ENCODE measurements around the gene MEMO1. TPM values are rescaled to one million over a fixed set of nuclear protein-coding genes. Genes with fewer than 3 reads are reported as not detected.

The MEMO1 gene
- total and polyA plus RNA-seq, 9 of the 15 experiments (the other 6 are each of a cell fraction or from before 2014, with no cell fraction given): 22.1 to 87.7 (median 61.2) TPM

GRCh38 chr2:32060266-32060665 lies 49.5 kb upstream of the MEMO1 start:
- CTCF ChIA-PET (ENCODE audit: low intra/inter-chr PET ratio): no interaction called here
- in situ Hi-C loops (cut with MboI): no loop called here

More at GRCh38 chr2:32060266-32060665, 49.5 kb upstream of the MEMO1 start:
- no peak overlapping the region for H3K27ac ChIP-seq (ENCODE audit: extremely low read depth, low read depth, low read length)
- H3K9ac ChIP-seq (ENCODE audit: insufficient read depth in 1 of 2, low read depth in 2 of 2, low read length in 2 of 2): no peak overlapping the region
- no peaks in the 10 kb centered on the region for H3K9me1 ChIP-seq (ENCODE audit: control insufficient read depth, insufficient read depth, low read length)
- no peak for DNase-seq (ENCODE audit: extremely low read depth in 1 of 4, low spot score in 3 of 4)
- ATAC-seq: no peak
- H3K4me3 ChIP-seq: no peak overlapping the region
- POLR2A ChIA-PET: interaction anchor here (0.7 kb wide), 1 partner anchor 187 kb away, joined by 3 read pairs; no protein-coding TSS in a partner anchor
- no peaks in the 10 kb centered on the region for H3K9me3 ChIP-seq (replicated peaks; ENCODE audit: control insufficient read depth, insufficient read depth, low read depth, low read length)
- peaks cover 13 to 19% of the 10 kb centered on the region in 2 experiments; a peak in 4 of 5 replicates for H3K4me1 ChIP-seq (replicated peaks in 1 of 2; ENCODE audit: control insufficient read depth in 2 of 2, insufficient read depth in 2 of 2, low read length in 2 of 2)
- no peaks in the 10 kb centered on the region for H4K20me1 ChIP-seq (replicated peaks; ENCODE audit: control insufficient read depth, insufficient read depth, low read length)
- H2AFZ ChIP-seq (ENCODE audit: low read depth, low read length): no peak overlapping the region
- WGBS (ENCODE audit: insufficient coverage, low coverage, missing lambda C conversion rate): 65% methylated on average over 2 of the region's 2 CpGs
- peaks cover 12% of the 10 kb centered on the region for H3K79me2 ChIP-seq (ENCODE audit: control insufficient read depth, insufficient read depth, low read length)
- FAIRE-seq: no peak
- no peak overlapping the region for H3K4me2 ChIP-seq (ENCODE audit: insufficient read depth, low read length)
- H3K27me3 ChIP-seq (ENCODE audit: control insufficient read depth in 2 of 2, insufficient read depth in 2 of 2, low read length in 2 of 2): no peaks in the 10 kb centered on the region
- H3K36me3 ChIP-seq (ENCODE audit: control insufficient read depth, insufficient read depth, low read length): no peaks in the 10 kb centered on the region
- intact Hi-C loops (cut with micrococcal nuclease): no loop called here
- no peak for TF ChIP-seq ZNF717 (CRISPR knock-in tag; IDR thresholded peaks at IDR 0.05)
- TF ChIP-seq CREB3 (tag; conservative IDR thresholded peaks at IDR 0.05; ENCODE audit: low read depth): no peak
- TF ChIP-seq FOSL1 (tag; conservative IDR thresholded peaks at IDR 0.05): no peak
- TF ChIP-seq ZC3H8 (IDR thresholded peaks at IDR 0.05): no peak
- no peak for TF ChIP-seq ZBTB26 (CRISPR knock-in tag; IDR thresholded peaks at IDR 0.05)
- no peak for TF ChIP-seq KLF10 (CRISPR knock-in tag; IDR thresholded peaks at IDR 0.05)
- TF ChIP-seq TAF7 (tag; IDR thresholded peaks at IDR 0.05): no peak
- peak in 1 of 2 experiments; percentile 38; a peak in 1 of 4 replicates for TF ChIP-seq KDM1A (IDR thresholded peaks at IDR 0.05)
- no peak for TF ChIP-seq SMARCA4 (IDR thresholded peaks at IDR 0.05)
- no peak for TF ChIP-seq RBM17 (IDR thresholded peaks at IDR 0.05; ENCODE audit: borderline replicate concordance, low read depth, low read length)
- TF ChIP-seq L3MBTL2 (IDR thresholded peaks at IDR 0.05): no peak
- TF ChIP-seq ZKSCAN8 (CRISPR knock-in tag; IDR thresholded peaks at IDR 0.05): no peak
- TF ChIP-seq CCAR2 (IDR thresholded peaks at IDR 0.05; ENCODE audit: low read depth, low read length): no peak
- no peak for TF ChIP-seq HDAC6 (IDR thresholded peaks at IDR 0.05; ENCODE audit: low read depth, low read length)
- 0 out of 2 replicates have a peak, but pooled peaks have one; percentile 29 for TF ChIP-seq BCOR (IDR thresholded peaks at IDR 0.05)
- no peak for TF ChIP-seq HMG20A (CRISPR knock-in tag; conservative IDR thresholded peaks at IDR 0.05)
- TF ChIP-seq FOS (IDR thresholded peaks at IDR 0.05; ENCODE audit: extremely low read depth, insufficient read length): no peak
- no peak for TF ChIP-seq ZNF707 (CRISPR knock-in tag; conservative IDR thresholded peaks at IDR 0.05)
- TF ChIP-seq POLR2H (tag; IDR thresholded peaks at IDR 0.05; ENCODE audit: low read depth): no peak
- no peak for TF ChIP-seq PML (IDR thresholded peaks at IDR 0.05; ENCODE audit: low read length)
- no peak for TF ChIP-seq NR4A1 (CRISPR knock-in tag; IDR thresholded peaks at IDR 0.05)
- TF ChIP-seq NR4A1 (tag; IDR thresholded peaks at IDR 0.05): no peak
- TF ChIP-seq BRCA1 (IDR thresholded peaks at IDR 0.05): no peak
- no peak for TF ChIP-seq BRCA1 (CRISPR knock-in tag; IDR thresholded peaks at IDR 0.05)
- no peak for TF ChIP-seq MAFK (IDR thresholded peaks at IDR 0.05; ENCODE audit: low read length)
- TF ChIP-seq ZNF146 (CRISPR knock-in tag; IDR thresholded peaks at IDR 0.05; ENCODE audit: unreplicated experiment): peak; percentile 80
- peak; percentile 48 for TF ChIP-seq RBM25 (IDR thresholded peaks at IDR 0.05; ENCODE audit: low read depth, low read length, severe bottlenecking)
- TF ChIP-seq ATF7 (IDR thresholded peaks at IDR 0.05): no peak
- BruUV-seq (replicated peaks): no TSS peak
